HCEC 1CT (cell line): ENCODE results near the gene SIGLEC10.

Experiments used
- DNase-seq: peaks from one replicate; pipeline ENCODE4 v3.0.0-alpha.2; 2017

The SIGLEC10 gene

GRCh38 chr19:51364200-51365106 lies 53.0 kb downstream of the SIGLEC10 start:
- no peak for DNase-seq

- DNase-seq = no peak
Measured at GRCh38 chr19:51361239-51361638, 56.2 kb downstream of the SIGLEC10 start.
